PFSK-1 (cell line): ENCODE results near the gene DCAF5.

ENCODE experiments used
- FOXP2 ChIP-seq: optimal IDR thresholded peaks from 2 replicates; pipeline ENCODE3; 2011; ENCODE audit warnings: borderline replicate concordance, control low read depth, inconsistent platforms; ENCODE audit not compliant: insufficient read depth; ENCODE audit errors: extremely low read length, extremely low read depth
- POLR2AphosphoS5 ChIP-seq: IDR thresholded peaks from 2 replicates; pipeline ENCODE4 v1.6.1; 2012; ENCODE audit warnings: low read depth, mild to moderate bottlenecking, control low read depth, low read length, moderate library complexity
- SIN3A ChIP-seq: IDR thresholded peaks from 2 replicates; pipeline ENCODE4 v1.6.1; 2012; ENCODE audit warnings: mild to moderate bottlenecking, low read length, moderate library complexity, borderline replicate concordance; ENCODE audit not compliant: insufficient read depth
- TAF1 ChIP-seq: IDR thresholded peaks from 2 replicates; pipeline ENCODE4 v1.6.1; 2012; ENCODE audit warnings: low read length, control low read depth, borderline replicate concordance; ENCODE audit not compliant: insufficient read depth
- TF ChIP-seq, protein P1 (sequence below), 2 experiments: IDR thresholded peaks; 2 replicates each; pipeline versions ENCODE4 v1.6.1 to v1.8.0; 2011 to 2012; ENCODE audit warnings: low read depth in 2 of 2, low read length in 2 of 2, control low read depth in 1 of 2, inconsistent platforms in 1 of 2, mild to moderate bottlenecking in 1 of 2, moderate library complexity in 1 of 2; ENCODE audit not compliant: insufficient read depth in 1 of 2

The DCAF5 gene

GRCh38 chr14:69064596-69064995 lies 88.3 kb downstream of the DCAF5 start:
- no peak for TF ChIP-seq POLR2AphosphoS5
- TF ChIP-seq, protein P1, sequence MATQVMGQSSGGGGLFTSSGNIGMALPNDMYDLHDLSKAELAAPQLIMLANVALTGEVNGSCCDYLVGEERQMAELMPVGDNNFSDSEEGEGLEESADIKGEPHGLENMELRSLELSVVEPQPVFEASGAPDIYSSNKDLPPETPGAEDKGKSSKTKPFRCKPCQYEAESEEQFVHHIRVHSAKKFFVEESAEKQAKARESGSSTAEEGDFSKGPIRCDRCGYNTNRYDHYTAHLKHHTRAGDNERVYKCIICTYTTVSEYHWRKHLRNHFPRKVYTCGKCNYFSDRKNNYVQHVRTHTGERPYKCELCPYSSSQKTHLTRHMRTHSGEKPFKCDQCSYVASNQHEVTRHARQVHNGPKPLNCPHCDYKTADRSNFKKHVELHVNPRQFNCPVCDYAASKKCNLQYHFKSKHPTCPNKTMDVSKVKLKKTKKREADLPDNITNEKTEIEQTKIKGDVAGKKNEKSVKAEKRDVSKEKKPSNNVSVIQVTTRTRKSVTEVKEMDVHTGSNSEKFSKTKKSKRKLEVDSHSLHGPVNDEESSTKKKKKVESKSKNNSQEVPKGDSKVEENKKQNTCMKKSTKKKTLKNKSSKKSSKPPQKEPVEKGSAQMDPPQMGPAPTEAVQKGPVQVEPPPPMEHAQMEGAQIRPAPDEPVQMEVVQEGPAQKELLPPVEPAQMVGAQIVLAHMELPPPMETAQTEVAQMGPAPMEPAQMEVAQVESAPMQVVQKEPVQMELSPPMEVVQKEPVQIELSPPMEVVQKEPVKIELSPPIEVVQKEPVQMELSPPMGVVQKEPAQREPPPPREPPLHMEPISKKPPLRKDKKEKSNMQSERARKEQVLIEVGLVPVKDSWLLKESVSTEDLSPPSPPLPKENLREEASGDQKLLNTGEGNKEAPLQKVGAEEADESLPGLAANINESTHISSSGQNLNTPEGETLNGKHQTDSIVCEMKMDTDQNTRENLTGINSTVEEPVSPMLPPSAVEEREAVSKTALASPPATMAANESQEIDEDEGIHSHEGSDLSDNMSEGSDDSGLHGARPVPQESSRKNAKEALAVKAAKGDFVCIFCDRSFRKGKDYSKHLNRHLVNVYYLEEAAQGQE (IDR thresholded peaks at IDR 0.05; ENCODE audit: insufficient read depth in 1 of 2, low read depth in 2 of 2, low read length in 2 of 2), result no peak
- TF ChIP-seq FOXP2, result no peak
- TF ChIP-seq TAF1, result no peak
- TF ChIP-seq SIN3A, result no peak

DNA sequence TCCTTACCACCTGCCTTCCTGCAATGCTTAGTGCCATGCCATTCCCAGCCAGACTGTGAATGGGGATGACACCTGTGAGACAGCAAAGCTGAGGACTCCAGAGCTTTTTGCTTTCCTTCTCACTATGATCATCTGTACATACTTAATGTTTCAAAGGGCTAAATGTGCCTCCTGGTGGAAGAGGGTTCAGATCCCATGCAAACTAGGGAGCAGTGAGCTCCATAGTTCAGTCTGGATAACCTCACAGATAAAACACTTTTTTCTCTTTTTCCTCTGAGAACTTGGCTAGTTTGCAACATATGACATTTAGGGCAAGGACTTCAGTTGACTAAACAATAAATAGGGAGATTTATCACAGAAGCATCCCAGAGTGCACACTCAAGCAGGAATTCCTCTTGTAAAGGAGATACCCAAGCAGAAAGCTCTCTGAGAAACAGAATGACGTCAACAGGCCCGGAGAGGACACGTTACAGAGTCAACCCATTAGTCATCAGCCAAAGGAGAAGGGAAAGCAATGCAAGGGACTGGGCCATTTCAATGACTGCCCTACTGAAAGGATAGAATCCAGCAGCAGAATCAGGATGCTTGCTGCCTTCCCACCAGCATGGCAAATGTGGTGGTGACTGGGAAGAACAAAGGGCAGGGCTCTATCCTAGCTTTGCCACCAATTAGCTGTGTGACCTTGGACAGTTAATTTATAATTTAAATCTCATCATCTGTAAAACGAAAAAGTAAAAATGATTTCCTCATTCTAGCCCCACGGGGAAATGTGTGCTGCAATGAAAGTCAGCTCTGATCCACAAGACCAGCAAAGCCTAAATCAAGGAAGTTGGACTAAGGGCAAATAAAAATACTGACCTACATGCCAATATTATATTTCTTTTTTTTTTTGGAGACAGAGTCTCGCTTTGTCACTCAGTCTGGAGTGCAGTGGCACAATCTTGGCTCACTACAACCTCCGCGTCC lies 93.0 kb downstream of the DCAF5 start:
- TF ChIP-seq SIN3A (no peak), POLR2AphosphoS5 (no peak), TAF1 (no peak), FOXP2 (no peak)
- TF ChIP-seq, protein P1 (IDR thresholded peaks at IDR 0.05; ENCODE audit: insufficient read depth in 1 of 2, low read depth in 2 of 2, low read length in 2 of 2), result no peak

DNA sequence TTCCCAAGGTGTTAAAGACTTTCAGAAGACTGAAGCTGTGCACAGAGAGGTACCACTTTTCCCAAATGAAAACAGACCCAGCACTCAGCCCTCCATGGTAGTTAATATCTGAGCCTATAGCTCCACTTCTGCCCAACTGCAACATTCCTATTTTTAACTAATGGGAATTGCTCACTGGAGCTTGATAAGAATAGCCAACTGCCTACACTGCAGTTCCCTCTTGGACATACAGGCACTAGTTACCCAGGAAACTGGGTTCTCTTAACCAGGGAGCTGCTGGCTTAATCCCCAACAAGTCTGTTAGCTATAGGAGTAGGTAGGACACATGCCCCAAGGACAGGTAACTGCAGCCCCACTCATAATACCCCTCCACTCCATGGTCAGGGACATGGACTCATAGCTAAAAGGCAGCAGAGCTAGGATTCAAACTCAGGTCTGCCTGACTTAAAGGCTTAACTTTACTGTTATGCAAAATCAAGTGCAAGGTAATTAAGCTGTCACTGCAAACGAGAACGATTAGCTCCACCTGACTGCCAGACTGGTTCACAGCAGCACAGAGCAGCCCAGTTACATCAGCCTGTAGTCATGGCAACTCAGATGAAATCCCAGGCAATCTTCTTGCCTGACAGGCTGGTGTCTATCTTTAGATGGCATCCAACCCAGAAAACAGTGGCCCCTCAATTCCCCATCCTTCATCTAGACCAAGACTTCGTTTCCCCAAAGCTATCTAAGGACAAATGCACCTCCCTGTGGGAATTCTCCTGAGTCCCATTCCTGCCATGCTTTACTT lies 96.7 kb downstream of the DCAF5 start:
- no peak for TF ChIP-seq TAF1
- no peak for TF ChIP-seq POLR2AphosphoS5
- no peak for TF ChIP-seq SIN3A
- TF ChIP-seq, protein P1 (IDR thresholded peaks at IDR 0.05; ENCODE audit: insufficient read depth in 1 of 2, low read depth in 2 of 2, low read length in 2 of 2), result no peak
- TF ChIP-seq FOXP2, result no peak

- no peak for TF ChIP-seq FOXP2
- TF ChIP-seq TAF1, result no peak
- no peak for TF ChIP-seq SIN3A
- TF ChIP-seq, protein P1 (IDR thresholded peaks at IDR 0.05; ENCODE audit: insufficient read depth in 1 of 2, low read depth in 2 of 2, low read length in 2 of 2), result no peak
- no peak for TF ChIP-seq POLR2AphosphoS5
These were observed 97.8 kb downstream of the DCAF5 start for GRCh38 chr14:69055125-69055524.
